Measurements from ENCODE around the gene PSMA1.
"Not testable (repeated sequence)": the region's sequence is repeated elsewhere in the genome, so short reads cannot be mapped to it uniquely, and the experiment has no call there.

The PSMA1 gene

DNA sequence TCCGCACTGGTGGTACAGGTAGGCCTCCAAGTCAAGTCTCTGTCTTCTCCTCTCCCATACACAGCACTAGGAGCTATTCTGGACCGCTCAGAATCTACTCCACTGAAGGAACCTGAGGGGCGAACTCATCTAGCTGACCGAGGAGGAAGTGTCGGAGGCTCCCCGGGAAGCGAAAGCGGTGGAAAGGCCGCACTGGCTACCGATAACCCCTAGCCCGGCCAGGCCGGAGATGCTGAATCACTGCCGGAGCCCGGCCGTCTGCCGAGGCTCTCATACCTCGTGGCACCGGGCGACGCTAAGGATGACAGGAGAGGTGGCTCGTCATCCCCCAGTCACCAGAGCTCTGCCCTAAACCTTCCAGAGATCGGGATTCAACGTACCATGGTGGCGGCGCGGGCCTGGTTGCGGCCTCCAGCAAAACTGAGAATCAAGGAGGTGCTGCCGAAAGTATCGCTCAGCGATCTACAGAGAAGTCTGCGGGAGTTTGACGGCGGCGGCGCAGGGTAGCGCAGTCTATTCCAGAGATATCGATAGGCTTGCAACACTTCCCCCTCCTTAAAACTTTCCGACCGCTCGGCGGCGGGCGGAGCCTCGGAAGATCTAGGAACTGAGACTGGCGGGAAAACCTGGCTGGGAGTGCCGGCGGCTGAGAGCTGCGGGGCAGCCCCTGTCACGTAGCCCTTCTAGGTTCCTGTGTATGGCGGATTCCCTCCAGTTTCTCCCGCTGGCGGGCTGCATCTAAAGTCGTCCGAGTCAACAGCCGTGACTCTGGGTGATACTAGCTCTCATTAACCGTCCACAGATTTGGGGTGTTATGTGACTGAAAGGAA lies at the start of gene PSMA1:
TSS of gene PSMA1 (minus strand) at position 470 of the 830 bp plus-strand sequence. CDS start at position 383, 87 bp downstream.
- intact Hi-C loops (cut with DNase I), result loop anchor here (2.0 kb wide), 1 partner anchor 19 kb away; no protein-coding TSS in a partner anchor
- DNase-seq, result peak; percentile 87 to 98 (median 94)

DNA sequence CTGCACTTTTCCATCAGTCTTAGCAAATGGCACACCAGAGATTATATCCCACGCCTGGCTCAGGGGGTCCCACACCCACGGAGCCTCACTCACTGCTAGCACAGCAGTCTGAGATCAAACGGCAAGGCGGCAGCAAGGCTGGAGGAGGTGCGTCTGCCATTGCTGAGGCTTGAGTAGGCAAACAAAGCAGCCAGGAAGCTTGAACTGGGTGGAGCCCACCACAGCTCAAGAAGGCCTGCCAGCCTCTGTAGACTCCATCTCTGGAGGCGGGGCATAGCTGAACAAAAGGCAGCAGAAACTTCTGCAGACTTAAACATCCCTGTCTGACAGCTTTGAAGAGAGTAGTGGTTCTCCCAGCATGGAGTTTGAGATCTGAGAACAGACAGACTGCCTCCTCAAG lies 49.3 kb upstream of the PSMA1 start:
- intact Hi-C loops (cut with DNase I); DNase-seq: not testable (repeated sequence)

DNA sequence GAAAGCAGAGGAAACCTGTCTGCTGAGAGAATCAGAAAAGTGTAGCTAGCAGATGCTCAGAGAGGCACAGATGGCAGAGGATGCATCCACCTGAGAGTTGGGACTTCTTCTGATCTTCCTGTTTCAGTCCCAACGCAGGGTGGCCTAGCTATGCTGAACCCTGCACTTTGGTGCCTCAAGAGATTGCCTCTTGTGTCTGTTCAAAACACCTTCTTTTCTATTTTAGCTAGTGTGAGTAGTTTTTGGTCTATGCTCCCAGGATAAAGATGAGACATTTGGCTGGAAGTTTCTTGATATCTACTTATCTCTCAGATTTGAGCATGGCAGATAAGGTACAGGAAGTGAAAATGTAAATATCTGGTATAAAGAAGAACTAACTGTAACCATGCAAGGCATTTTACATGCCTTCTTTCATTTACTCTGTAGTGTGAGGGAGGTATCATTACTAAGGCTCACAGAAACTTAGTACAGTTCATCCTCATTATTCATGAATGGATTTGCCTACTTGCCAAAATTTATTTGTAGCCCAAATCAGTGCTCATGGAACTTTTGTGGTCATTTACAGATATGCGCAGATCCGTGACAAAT lies 47.0 kb upstream of the PSMA1 start:
- intact Hi-C loops (cut with DNase I), result no loop called here
- no peak for DNase-seq

DNA sequence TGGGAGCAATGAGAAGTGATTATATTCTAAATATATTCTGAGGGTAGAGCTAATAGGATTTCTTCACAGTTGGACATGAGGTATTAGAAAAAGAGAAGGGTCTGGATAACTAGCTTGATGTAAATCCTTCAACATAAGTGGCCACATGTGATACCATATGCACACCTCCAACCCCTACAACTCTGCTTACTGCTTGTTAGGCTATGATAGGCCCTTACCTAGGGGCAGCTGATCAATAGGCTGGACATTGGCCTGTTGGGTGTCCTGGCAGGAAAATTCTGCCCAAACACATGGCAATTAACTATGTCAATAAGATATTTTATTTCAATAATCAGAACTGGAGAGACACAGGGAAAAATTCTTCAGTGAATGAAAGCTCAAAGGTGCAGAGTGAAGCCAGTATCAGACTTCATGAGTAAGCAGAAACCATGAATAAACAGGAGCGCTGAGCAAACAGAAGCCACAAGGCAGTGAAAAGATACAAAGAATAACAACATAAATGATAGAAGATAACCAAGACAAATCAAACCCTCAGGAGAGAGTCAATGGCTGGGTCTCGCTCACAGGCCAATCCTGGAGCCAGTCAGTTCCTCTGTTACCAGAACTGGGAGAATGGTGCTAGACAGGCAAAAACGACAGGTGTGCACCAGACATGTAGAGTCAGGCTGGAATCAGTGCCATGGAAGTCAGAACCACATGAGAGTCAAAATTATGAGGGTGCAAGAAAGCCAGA lies 46.3 kb upstream of the PSMA1 start:
- DNase-seq, result no peak
- intact Hi-C loops (cut with DNase I), result no loop called here

DNA sequence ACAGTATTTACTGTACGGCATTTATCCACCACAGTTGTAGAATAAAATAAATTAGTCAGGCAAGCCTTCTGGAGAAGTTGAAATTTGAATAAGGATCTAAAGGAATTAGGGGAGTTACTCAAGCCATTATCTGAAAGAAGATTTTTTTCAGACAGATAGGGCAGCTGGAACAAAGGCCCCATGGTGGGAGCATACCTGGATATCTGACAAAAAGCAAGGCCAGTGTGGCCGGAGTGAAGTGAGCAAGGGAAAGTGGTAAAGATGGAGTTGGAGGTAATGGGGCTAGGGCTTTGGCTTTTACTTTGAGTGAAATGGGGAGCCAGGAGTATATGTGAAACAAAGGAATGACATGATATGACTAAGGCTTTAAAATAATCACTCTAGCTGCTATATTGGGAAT lies 45.7 kb upstream of the PSMA1 start:
- no peak for DNase-seq
- intact Hi-C loops (cut with DNase I), result no loop called here

DNA sequence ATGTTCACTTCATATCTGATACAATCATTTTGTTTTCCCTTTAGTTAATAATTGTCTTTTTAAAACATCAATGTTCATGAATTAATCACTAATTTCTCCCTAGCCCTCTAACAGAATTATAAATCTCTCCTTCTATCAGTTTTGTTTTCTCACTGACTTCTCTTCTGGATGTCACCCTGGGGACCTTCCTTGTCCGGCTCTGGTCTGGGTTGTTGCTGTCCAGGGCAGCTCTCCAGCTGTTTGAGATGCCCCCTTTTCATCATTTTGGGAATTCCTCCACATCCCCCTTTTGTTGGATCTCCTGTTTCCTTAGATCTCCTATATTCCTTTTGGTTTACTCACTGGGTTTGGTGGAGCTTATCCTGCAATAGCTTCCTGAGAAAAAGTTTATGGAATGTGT lies 35.6 kb upstream of the PSMA1 start:
- DNase-seq, result no peak
- intact Hi-C loops (cut with DNase I), result no loop called here

DNA sequence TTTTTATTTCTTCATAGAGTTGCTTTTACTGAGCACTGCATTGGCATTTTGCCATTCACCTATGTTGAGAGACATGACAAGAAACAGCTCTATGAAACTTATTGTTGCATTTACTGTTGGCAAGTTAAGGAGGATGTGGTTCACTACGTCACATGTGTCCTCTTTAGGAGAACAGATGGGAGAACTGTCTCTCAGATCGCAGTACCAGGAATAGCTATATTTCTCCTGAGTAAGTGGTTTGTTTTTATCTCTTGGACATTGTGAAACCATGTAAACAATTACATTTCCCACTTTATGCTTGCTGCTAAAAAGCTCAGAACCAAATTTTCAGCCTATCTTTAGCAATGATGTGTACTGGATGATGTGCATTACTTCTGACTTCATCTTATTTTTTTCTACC lies 34.8 kb upstream of the PSMA1 start:
- intact Hi-C loops (cut with DNase I), result no loop called here
- peak in 2 of 42 donors; percentile 19 to 35 for DNase-seq

DNA sequence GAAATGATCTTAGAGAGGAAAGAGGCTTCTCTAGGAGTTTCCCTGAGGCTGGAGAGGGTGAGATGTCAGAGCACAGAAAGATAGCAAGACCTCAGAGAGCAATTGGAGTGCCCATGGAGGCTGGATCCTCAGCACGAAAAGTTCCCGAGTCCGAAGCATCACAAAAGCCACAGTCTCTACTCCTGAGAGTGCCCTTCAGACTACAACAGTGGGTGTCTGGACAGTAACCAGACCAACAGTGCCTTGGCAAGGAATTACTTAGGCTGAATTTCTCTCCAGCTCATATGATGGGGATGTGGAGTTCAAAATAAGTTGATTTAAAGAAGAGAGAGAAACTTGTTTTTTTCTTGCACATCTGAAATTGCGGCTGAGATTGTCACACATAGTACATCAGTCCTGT lies 31.9 kb upstream of the PSMA1 start:
- DNase-seq, result no peak
- intact Hi-C loops (cut with DNase I), result no loop called here

DNA sequence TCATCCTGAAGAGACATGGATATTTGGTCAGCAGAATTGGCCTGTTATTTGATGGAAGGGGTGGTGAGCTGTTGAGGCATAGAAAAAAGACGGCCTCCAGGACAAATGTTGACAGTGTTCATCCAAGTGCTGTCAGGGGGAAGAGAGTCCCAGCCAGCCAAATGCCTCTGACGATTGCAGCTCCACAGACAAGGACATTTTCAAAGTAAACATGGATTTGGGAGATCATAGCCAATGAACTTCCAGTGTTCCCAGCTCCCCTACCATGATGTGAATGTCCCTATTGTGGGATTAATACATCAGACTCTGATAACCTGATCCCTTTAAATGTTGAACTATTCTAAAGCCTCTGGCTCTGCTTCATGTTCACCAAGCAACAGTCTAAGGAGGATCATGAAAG lies 31.2 kb upstream of the PSMA1 start:
- intact Hi-C loops (cut with DNase I), result no loop called here

DNA sequence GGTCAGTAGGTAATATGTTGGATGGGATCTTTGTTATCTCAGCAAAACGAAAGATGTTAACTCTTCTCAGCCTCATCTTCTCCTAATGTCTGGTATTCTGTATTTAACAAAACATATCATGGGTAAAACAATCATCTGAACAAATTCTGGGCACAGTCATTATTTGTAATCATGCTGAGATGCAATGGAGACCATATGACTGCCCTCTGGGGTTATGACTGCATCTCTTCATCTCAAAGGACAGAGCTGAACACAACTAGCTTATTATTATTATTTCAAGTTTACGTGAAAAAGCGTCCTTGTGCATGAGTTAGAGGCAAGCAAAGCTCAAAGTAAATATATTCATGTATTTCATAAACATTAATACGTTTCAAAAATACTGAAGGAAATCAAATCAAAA lies 29.7 kb upstream of the PSMA1 start:
- intact Hi-C loops (cut with DNase I), result no loop called here
- DNase-seq, result no peak

More for the DNA sequence above, 31.2 kb upstream of the PSMA1 start:
- DNase-seq, result no peak

DNA sequence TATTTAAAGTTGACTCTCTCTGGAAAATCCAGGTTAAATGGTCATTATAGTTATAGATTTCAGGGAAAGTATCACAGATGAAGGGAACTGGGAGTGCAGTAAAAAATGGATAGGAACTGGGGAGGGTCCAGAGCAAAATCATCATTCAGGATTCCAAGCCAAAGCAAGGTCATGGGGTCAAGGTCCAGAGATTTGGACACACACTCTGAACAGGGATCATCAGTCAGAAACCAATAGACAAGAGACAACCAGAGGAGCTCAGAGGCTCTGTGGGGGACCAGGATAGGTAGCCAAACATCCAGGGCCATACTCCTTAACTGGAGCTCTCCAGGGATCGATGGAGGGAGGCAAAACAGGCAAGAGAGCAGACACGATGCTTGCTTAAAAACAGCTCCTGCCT lies 27.3 kb upstream of the PSMA1 start:
- intact Hi-C loops (cut with DNase I), result no loop called here
- no peak for DNase-seq

DNA sequence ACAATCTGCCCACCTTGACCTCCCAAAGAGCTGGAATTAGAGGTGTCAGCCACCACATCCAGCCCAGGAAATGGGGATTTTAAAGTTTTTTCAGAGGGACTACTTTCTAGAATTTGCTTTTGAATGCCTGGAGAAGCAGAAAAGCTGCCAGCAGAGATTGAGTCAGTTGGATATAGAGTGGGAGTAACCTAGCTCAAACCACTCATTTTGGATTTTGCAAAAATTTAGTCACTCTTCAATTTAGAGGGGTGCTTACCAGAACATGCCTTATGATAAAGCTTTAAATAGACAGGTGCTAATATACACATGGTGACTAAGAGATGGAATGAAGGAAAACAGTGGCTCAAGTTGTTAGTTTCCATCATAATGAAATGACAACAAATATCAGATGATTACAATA lies 26.5 kb upstream of the PSMA1 start:
- peak in 6 of 42 donors; percentile 20 to 57 (median 32) for DNase-seq
- intact Hi-C loops (cut with DNase I), result no loop called here

DNA sequence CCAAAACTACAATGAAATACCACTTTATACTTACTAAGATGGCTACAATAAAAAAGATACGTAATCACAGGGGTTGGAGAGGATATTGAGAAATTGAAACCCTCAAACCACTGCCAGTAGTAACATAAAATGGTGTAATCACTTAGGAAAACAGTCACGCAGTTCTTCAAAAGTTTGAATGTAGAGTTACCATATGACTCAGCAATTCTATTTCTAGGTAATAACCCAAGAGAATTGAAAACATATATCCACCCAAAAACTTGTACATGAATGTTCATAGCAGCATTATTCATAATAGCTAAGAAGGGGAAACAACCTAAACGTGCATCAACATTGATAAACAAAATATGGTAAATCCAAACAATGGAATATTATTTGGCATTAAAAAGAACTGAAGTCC lies 24.4 kb upstream of the PSMA1 start:
- intact Hi-C loops (cut with DNase I), result loop anchor here (5.0 kb wide), 1 partner anchor 98 kb away; the partner anchor contains the start of gene PDE3B
- DNase-seq, result no peak

DNA sequence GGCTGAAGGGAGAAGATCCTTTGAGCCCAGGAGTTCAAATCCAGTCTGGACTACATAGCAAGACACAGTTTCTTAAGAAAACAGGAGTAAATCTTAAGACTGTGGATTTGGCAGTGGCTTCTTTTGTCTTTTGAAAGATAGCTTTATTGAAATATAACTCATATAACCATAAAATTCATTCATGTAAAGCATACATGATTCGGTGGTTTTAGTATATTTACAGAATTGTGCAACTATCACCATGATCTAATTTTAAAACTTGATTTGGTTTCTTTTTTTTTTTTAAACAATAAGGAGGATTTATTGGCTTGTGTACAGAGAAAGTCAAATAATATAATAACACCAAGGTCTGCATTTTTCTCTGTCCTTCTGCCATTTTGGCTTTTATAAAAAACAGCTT lies 23.1 kb upstream of the PSMA1 start:
- intact Hi-C loops (cut with DNase I), result loop anchor here (5.0 kb wide), 1 partner anchor 99 kb away; the partner anchor contains the start of gene PDE3B
- DNase-seq, result no peak

DNA sequence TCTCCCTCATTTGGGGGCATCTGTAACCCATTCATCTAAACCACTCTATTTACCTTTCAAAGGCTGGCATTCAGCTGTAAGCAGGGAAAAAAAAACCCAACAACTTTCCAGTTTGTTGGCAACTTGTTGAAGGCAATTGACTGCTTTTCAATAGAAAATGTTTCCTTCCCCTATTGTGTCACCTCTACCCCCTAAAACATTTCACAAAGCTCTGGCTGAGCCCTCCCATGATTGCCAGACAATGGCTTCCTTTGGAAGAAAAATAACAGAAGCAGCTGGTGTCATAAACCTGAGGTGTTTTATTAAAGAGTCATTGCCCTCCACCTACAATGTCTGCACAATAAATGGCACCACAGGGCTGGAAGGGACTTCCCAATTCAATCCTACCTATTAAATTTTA lies 22.1 kb upstream of the PSMA1 start:
- intact Hi-C loops (cut with DNase I), result loop anchor here (5.0 kb wide), 1 partner anchor 100 kb away; the partner anchor contains the start of gene PDE3B

DNA sequence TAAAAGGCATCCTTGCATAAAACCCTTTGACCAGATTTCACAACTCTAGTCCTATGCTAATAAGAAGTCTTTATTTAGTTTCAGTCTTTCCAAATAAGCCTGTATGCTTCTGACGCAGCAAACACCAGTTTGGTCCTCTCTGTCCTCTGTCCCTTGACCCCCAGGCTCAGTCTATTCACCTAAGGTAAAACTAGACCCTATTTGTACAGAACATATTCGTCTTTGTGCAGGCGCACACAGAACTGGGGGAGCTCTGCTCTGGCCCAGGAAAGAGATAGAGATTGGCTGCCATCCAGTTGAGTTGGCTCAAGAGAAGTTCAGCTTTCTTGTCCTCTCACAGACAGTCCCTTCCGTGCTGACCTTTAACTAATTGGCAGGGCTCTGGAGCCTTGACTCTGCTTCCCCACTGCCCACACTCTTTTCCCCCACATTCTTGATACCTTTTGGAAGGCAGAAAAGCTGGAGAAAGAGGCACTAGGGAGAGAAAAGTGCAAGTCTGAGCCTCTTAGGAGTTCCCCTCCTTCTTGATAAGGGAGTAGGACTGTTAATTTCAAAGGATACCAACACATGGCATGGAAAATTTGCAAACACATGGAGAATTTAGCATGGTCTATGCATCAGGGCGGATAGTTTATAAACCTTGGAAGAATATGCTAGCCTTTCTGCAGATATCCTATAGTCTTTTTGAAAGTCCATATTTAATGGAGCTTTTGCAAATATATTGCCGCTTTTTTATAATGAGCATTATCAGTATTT lies 21.2 kb upstream of the PSMA1 start:
- peak in 14 of 42 donors; percentile 16 to 59 (median 28) for DNase-seq
- intact Hi-C loops (cut with DNase I), result loop anchor here (5.0 kb wide), 1 partner anchor 101 kb away; the partner anchor contains the start of gene PDE3B

More for the DNA sequence above, 22.1 kb upstream of the PSMA1 start:
- no peak for DNase-seq

DNA sequence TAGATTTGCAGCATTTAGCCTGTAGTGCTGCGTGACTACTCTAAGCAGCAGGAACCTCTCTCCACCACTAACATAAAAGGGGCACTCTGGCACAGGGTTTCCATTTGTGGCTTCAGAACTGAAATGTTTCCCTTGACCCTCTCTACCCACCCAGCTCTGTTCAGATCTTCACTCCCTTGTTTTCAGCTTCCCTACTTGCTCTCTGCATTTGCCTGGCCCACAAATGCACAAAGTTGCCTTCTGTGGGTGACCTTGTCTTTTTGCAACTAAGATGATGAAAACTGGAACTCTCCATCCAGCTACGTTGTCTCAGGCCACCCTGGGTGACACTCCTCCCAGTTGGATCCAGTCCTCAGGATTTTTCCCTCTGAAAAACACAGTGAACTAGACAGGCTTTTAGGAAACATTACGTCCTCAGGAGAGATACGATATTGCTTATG lies 19.8 kb upstream of the PSMA1 start:
- DNase-seq, result no peak
- intact Hi-C loops (cut with DNase I), result loop anchor here (5.0 to 10.0 kb wide), 2 partner anchors 102 to 365 kb away; partner anchors contain the start of gene PDE3B

DNA sequence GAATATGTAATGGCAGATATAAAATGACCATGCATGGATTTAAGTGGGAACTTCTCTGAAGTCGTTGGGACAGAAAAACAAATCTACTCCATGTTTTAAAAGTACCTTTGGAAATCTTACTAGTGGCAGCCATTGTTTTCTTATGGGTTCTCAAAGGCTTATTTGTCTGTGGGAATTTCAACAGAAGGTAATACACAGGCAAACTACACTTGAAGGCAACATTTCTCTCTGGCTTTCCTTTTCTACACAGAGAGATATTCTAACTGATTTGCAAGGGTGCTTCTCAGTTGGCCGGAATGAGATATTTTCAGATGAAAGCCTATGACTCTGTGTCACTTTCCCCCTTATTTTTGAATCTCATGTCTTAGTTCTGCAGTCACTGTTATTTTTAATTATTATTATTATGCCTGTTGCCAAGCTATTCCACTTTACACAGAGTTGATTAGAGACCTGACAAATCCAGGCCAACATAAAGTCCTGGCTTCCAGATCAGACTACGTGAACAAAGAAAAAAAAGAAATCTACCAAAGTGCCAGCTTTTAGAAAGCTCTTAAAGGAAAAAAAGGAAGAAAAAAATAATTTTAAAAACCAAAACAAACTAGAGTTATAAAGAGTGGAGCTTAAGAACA lies 18.9 kb upstream of the PSMA1 start:
- intact Hi-C loops (cut with DNase I), result loop anchor here (10.0 kb wide), 1 partner anchor 366 kb away; no protein-coding TSS in a partner anchor
- no peak for DNase-seq

Data from head of caudate nucleus (tissue), 42 donors.